B cell (primary cell): ENCODE data around the gene AGPAT3. TPM values are rescaled to one million over a fixed set of nuclear protein-coding genes. Genes with fewer than 3 reads are reported as not detected.

Experiments used
- ATAC-seq: fragments of 200-7000 bp; cut with Tn5 transposase; one replicate; pipeline ENCODE4 v1.10.0; 2021; ENCODE audit warnings: low read depth, mild to moderate bottlenecking, moderate number of reproducible peaks, moderate library complexity
- CTCF ChIA-PET: fragments of 350-600 bp; sonication (Branson Sonifier 250); formaldehyde crosslinking; loops from one replicate; lab custom pipeline; 2021; ENCODE audit warnings: antibody characterized with exemption, inconsistent platforms; lab: Charles Lee
- POLR2A ChIA-PET: fragments of 350-600 bp; sonication (Branson Sonifier 250); formaldehyde crosslinking; loops from one replicate; lab custom pipeline; 2021; ENCODE audit warnings: antibody characterized with exemption; lab: Charles Lee
- DNase-seq: peaks from one replicate; pipeline ENCODE4 v3.0.0; 2013
- H2AFZ ChIP-seq: 2 replicates; pipeline ENCODE4 v1.6.1; 2012; ENCODE audit warnings: mild to moderate bottlenecking, low read depth, low read length; ENCODE audit not compliant: insufficient read depth, poor library complexity, severe bottlenecking
- H3K27ac ChIP-seq, 2 donors: 1 replicate in 1 of 2; 2 replicates in 1 of 2; pipeline ENCODE4 v1.5.1; 2012 to 2013; ENCODE audit warnings: low read length in 2 of 2, mild to moderate bottlenecking in 2 of 2, moderate library complexity in 1 of 2
- H3K27me3 ChIP-seq, 4 experiments: fragments of 200-600 bp in 1 of 4; sonication (generic) in 1 of 4; replicated peaks in 1 of 4; 1 replicate in 2 of 4; 2 replicates in 2 of 4; pipeline versions ENCODE4 v1.6.1 to v1.7.0; 2013 to 2016; ENCODE audit warnings: low read length in 3 of 4, mild to moderate bottlenecking in 2 of 4, mixed read lengths in 1 of 4, moderate library complexity in 1 of 4; ENCODE audit not compliant: insufficient read depth in 4 of 4, control insufficient read depth in 3 of 4; ENCODE audit errors: control extremely low read depth in 1 of 4
- H3K36me3 ChIP-seq, 2 experiments: replicated peaks in 1 of 2; 1 replicate in 1 of 2; 2 replicates in 1 of 2; pipeline versions ENCODE4 v1.6.1 to v1.7.1; 2013; ENCODE audit warnings: low read length in 1 of 2; ENCODE audit not compliant: insufficient read depth in 2 of 2, control insufficient read depth in 1 of 2; ENCODE audit errors: control extremely low read depth in 1 of 2, extremely low read depth in 1 of 2
- H3K4me1 ChIP-seq, 2 donors: fragments of 200-600 bp in 1 of 2; sonication (generic) in 1 of 2; 1 replicate in 1 of 2; 2 replicates in 1 of 2; pipeline versions ENCODE4 v1.5.1 to v1.6.1; 2013 to 2017; ENCODE audit warnings: low read length in 2 of 2; ENCODE audit not compliant: control insufficient read depth in 2 of 2, insufficient read depth in 2 of 2
- H3K4me2 ChIP-seq: replicated peaks from 2 replicates; pipeline ENCODE3; 2012; ENCODE audit warnings: mild to moderate bottlenecking, low read depth, low read length; ENCODE audit not compliant: poor library complexity, severe bottlenecking
- H3K4me3 ChIP-seq, 5 experiments: fragments of 200-600 bp in 1 of 5; sonication (generic) in 1 of 5; 1 replicate in 3 of 5; 2 replicates in 2 of 5; pipeline versions ENCODE4 v1.5.1 to v1.7.0; 2011 to 2016; ENCODE audit warnings: low read length in 4 of 5, mild to moderate bottlenecking in 4 of 5, low read depth in 2 of 5, control low read depth in 1 of 5, moderate library complexity in 1 of 5; ENCODE audit not compliant: insufficient read depth in 1 of 5; ENCODE audit errors: control extremely low read depth in 1 of 5, extremely low read depth in 1 of 5
- H3K79me2 ChIP-seq: fragments of 200-600 bp; sonication (generic); one replicate; pipeline ENCODE4 v1.6.0; 2016; ENCODE audit warnings: low read length; ENCODE audit not compliant: control insufficient read depth, insufficient read depth
- H3K9ac ChIP-seq: fragments of 200-600 bp; sonication (generic); 2 replicates; pipeline ENCODE4 v1.6.1; 2017; ENCODE audit warnings: mild to moderate bottlenecking, low read length, moderate library complexity
- H3K9me3 ChIP-seq, 3 donors: one replicate each; pipeline versions ENCODE4 v1.6.1 to v1.7.1; 2013; ENCODE audit warnings: low read length in 2 of 3; ENCODE audit not compliant: control insufficient read depth in 2 of 3, insufficient read depth in 1 of 3; ENCODE audit errors: control extremely low read depth in 1 of 3
- H4K20me1 ChIP-seq: 2 replicates; pipeline ENCODE4 v1.6.0; 2012; ENCODE audit warnings: mild to moderate bottlenecking, low read length; ENCODE audit not compliant: insufficient read depth, control insufficient read depth, poor library complexity, severe bottlenecking
- H3K27ac Mint-ChIP-seq: one replicate; pipeline ENCODE4 v1.8.0; 2021; ENCODE audit warnings: mixed read lengths
- H3K27me3 Mint-ChIP-seq: one replicate; pipeline ENCODE4 v1.8.0; 2021; ENCODE audit warnings: mixed read lengths
- H3K4me1 Mint-ChIP-seq: one replicate; pipeline ENCODE4 v1.8.0; 2021; ENCODE audit warnings: mixed read lengths
- H3K4me3 Mint-ChIP-seq: one replicate; pipeline ENCODE4 v1.8.0; 2021; ENCODE audit warnings: mixed read lengths
- H3K9me3 Mint-ChIP-seq: one replicate; pipeline ENCODE4 v1.8.0; 2022; ENCODE audit warnings: mixed read lengths; ENCODE audit not compliant: insufficient read depth
- CTCF ChIP-seq: fragments of 200-600 bp; IDR thresholded peaks from one replicate; pipeline ENCODE4 v1.8.0; 2022; ENCODE audit warnings: antibody characterized with exemption, mild to moderate bottlenecking
- EZH2 ChIP-seq: IDR thresholded peaks from 2 replicates; pipeline ENCODE4 v1.6.1; 2012; ENCODE audit warnings: borderline replicate concordance, low read depth, mild to moderate bottlenecking, moderate library complexity, low read length; ENCODE audit not compliant: insufficient read depth, poor library complexity, severe bottlenecking
- WGBS: methylation state at CpG from one replicate; pipeline ENCODE4 v1.1.5; 2013; ENCODE audit warnings: missing lambda C conversion rate; ENCODE audit not compliant: insufficient coverage; 5-methylcytosine and 5-hydroxymethylcytosine counted together
- intact Hi-C: fragments of 100-400 bp; cut with micrococcal nuclease; formaldehyde crosslinking; loops from one replicate; pipeline ENCODE4 v1.10.0; 2022
- polyA plus RNA-seq: library from polyadenylated mRNA; depleted of rRNA; stranded (reverse); fragments of >200 nt; gene quantifications from 2 replicates; pipeline ENCODE4 v1.2.3, GENCODE V29; 2012
- total RNA-seq, 2 donors: library from RNA; stranded (reverse); fragments of 120-200 nt in 1 of 2; gene quantifications; 1 replicate in 1 of 2; 2 replicates in 1 of 2; pipeline versions ENCODE4 v1.2.3 to v1.2.4, GENCODE V29; 2013 to 2022

AGPAT3 gene
- total and polyA plus RNA-seq, 2 donors (not counting 1 experiment from before 2014, with no cell fraction given) = 14.3 to 49.3 TPM

- no peak overlapping the region for H3K9ac ChIP-seq
- H3K27me3 ChIP-seq = no peaks in the 10 kb centered on the region
- peaks cover 98% of the 10 kb centered on the region for H4K20me1 ChIP-seq
- no peak overlapping the region for H3K4me2 ChIP-seq
- no peaks in the 10 kb centered on the region for H3K9me3 ChIP-seq
- ATAC-seq = no peak
- H3K4me1 ChIP-seq = peaks cover 56 to 70% of the 10 kb centered on the region in 2 donors
- no CpG with 5 or more reads among the region's 1 CpG for WGBS
- no peak for DNase-seq
- H3K79me2 ChIP-seq = peaks cover 100% of the 10 kb centered on the region
- ChIA-PET CTCF (interaction anchor here (1.0 to 1.7 kb wide), 2 partner anchors 8 to 277 kb away, joined by 4 to 5 read pairs; no protein-coding TSS in a partner anchor), POLR2A (interaction anchor here (0.5 kb wide), 1 partner anchor 26 kb away, joined by 3 read pairs; no protein-coding TSS in a partner anchor)
- no peaks in the 10 kb centered on the region for H3K36me3 ChIP-seq
- no peaks in the 10 kb centered on the region for H3K27me3 Mint-ChIP-seq
- intact Hi-C loops = no loop called here
- H2AFZ ChIP-seq = no peak overlapping the region
- H3K4me3 Mint-ChIP-seq = no peak overlapping the region
- H3K4me3 ChIP-seq = no peak overlapping the region
- H3K4me1 Mint-ChIP-seq = peaks cover 73% of the 10 kb centered on the region
- TF ChIP-seq EZH2 (no peak), CTCF (no peak)
- H3K27ac Mint-ChIP-seq = peak overlapping the region; percentile 4
- peak overlapping the region in 1 of 2 donors; percentile 75 for H3K27ac ChIP-seq
- no peaks in the 10 kb centered on the region for H3K9me3 Mint-ChIP-seq
These were observed 156.0 kb downstream of the AGPAT3 start for GRCh38 chr21:44021064-44021463.

GRCh38 chr21:44024257-44024656 lies 159.2 kb downstream of the AGPAT3 start:
- H3K9me3 ChIP-seq = peaks cover 0 to 6% (median 3%) of the 10 kb centered on the region in 3 donors
- TF ChIP-seq CTCF (no peak), EZH2 (no peak)
- H3K36me3 ChIP-seq = no peaks in the 10 kb centered on the region
- Mint-ChIP-seq H3K27me3 (no peaks in the 10 kb centered on the region), H3K4me1 (peaks cover 71% of the 10 kb centered on the region), H3K4me3 (no peak overlapping the region), H3K9me3 (no peaks in the 10 kb centered on the region), H3K27ac (no peak overlapping the region)
- peaks cover 41 to 49% of the 10 kb centered on the region in 2 donors for H3K4me1 ChIP-seq
- no peak overlapping the region for H3K27ac ChIP-seq
- no peaks in the 10 kb centered on the region for H3K27me3 ChIP-seq
- ChIA-PET CTCF (no interaction called here), POLR2A (no interaction called here)
- no peak overlapping the region for H2AFZ ChIP-seq
- DNase-seq = no peak
- peaks cover 100% of the 10 kb centered on the region for H3K79me2 ChIP-seq
- H3K9ac ChIP-seq = no peak overlapping the region
- no peak overlapping the region for H3K4me3 ChIP-seq
- intact Hi-C loops = no loop called here
- 78% methylated on average over 1 of the region's 1 CpG for WGBS
- no peak overlapping the region for H3K4me2 ChIP-seq
- peaks cover 97% of the 10 kb centered on the region for H4K20me1 ChIP-seq
- no peak for ATAC-seq
